ENCODE data around the gene SAP30BP.

SAP30BP gene

GRCh38 chr17:75625813-75626486, 41.2 kb upstream of the SAP30BP start:
- H2AFZ ChIP-seq, result no peak overlapping the region
- TF ChIP-seq CTCF (IDR thresholded peaks at IDR 0.05), result peak; percentile 50
- H3K79me2 ChIP-seq, result peaks cover 2% of the 10 kb centered on the region
- H3K36me3 ChIP-seq (ENCODE audit: control insufficient read depth, insufficient read depth, low read length), result no peaks in the 10 kb centered on the region
- no peaks in the 10 kb centered on the region for H3K9me3 ChIP-seq (ENCODE audit: control insufficient read depth, low read length)
- no peak overlapping the region for H3K9ac ChIP-seq
- H3K4me1 ChIP-seq, result peaks cover 2% of the 10 kb centered on the region
- no peaks in the 10 kb centered on the region for H3K27me3 ChIP-seq (ENCODE audit: control insufficient read depth, insufficient read depth, low read length)
- H3K4me2 ChIP-seq (ENCODE audit: low read length), result no peak overlapping the region
- no peak overlapping the region for H3K4me3 ChIP-seq (ENCODE audit: low read depth, low read length)
- no peak overlapping the region for H3K27ac ChIP-seq

GRCh38 chr17:75626496-75627038, 40.6 kb upstream of the SAP30BP start:
- Histone ChIP-seq H3K9me3 (ENCODE audit: control insufficient read depth, low read length) (no peaks in the 10 kb centered on the region), H3K9ac (no peak overlapping the region), H3K27me3 (ENCODE audit: control insufficient read depth, insufficient read depth, low read length) (no peaks in the 10 kb centered on the region), H3K4me3 (ENCODE audit: low read depth, low read length) (no peak overlapping the region), H3K79me2 (peaks cover 2% of the 10 kb centered on the region), H3K36me3 (ENCODE audit: control insufficient read depth, insufficient read depth, low read length) (no peaks in the 10 kb centered on the region), H3K4me2 (ENCODE audit: low read length) (no peak overlapping the region), H2AFZ (no peak overlapping the region), H3K4me1 (peaks cover 2% of the 10 kb centered on the region), H3K27ac (no peak overlapping the region)
- no peak for TF ChIP-seq CTCF (IDR thresholded peaks at IDR 0.05)

GRCh38 chr17:75627094-75627493, 40.0 kb upstream of the SAP30BP start:
- Histone ChIP-seq H3K4me2 (ENCODE audit: low read length) (no peak overlapping the region), H3K4me1 (peaks cover 2% of the 10 kb centered on the region), H3K36me3 (ENCODE audit: control insufficient read depth, insufficient read depth, low read length) (no peaks in the 10 kb centered on the region), H3K79me2 (peaks cover 2% of the 10 kb centered on the region), H3K27ac (no peak overlapping the region), H3K9me3 (ENCODE audit: control insufficient read depth, low read length) (no peaks in the 10 kb centered on the region), H3K9ac (no peak overlapping the region), H3K4me3 (ENCODE audit: low read depth, low read length) (no peak overlapping the region), H3K27me3 (ENCODE audit: control insufficient read depth, insufficient read depth, low read length) (no peaks in the 10 kb centered on the region), H2AFZ (no peak overlapping the region)
- TF ChIP-seq CTCF (IDR thresholded peaks at IDR 0.05), result no peak

- Histone ChIP-seq H3K79me2 (peaks cover 2% of the 10 kb centered on the region), H3K9ac (no peak overlapping the region), H3K9me3 (ENCODE audit: control insufficient read depth, low read length) (no peaks in the 10 kb centered on the region), H3K27me3 (ENCODE audit: control insufficient read depth, insufficient read depth, low read length) (no peaks in the 10 kb centered on the region), H3K27ac (no peak overlapping the region), H3K4me1 (peaks cover 4% of the 10 kb centered on the region), H3K36me3 (ENCODE audit: control insufficient read depth, insufficient read depth, low read length) (no peaks in the 10 kb centered on the region), H3K4me2 (ENCODE audit: low read length) (no peak overlapping the region), H3K4me3 (ENCODE audit: low read depth, low read length) (no peak overlapping the region), H2AFZ (no peak overlapping the region)
- TF ChIP-seq CTCF (IDR thresholded peaks at IDR 0.05), result no peak
Measured at GRCh38 chr17:75628425-75628824, 38.7 kb upstream of the SAP30BP start.

- Histone ChIP-seq H3K36me3 (ENCODE audit: control insufficient read depth, insufficient read depth, low read length) (no peaks in the 10 kb centered on the region), H3K9me3 (ENCODE audit: control insufficient read depth, low read length) (no peaks in the 10 kb centered on the region), H3K27ac (no peak overlapping the region), H3K4me2 (ENCODE audit: low read length) (no peak overlapping the region), H3K9ac (no peak overlapping the region), H3K79me2 (peaks cover 2% of the 10 kb centered on the region), H3K4me3 (ENCODE audit: low read depth, low read length) (no peak overlapping the region), H3K4me1 (peaks cover 11% of the 10 kb centered on the region), H2AFZ (no peak overlapping the region), H3K27me3 (ENCODE audit: control insufficient read depth, insufficient read depth, low read length) (no peaks in the 10 kb centered on the region)
- TF ChIP-seq CTCF (IDR thresholded peaks at IDR 0.05), result no peak
Measured at GRCh38 chr17:75629157-75629556, 38.0 kb upstream of the SAP30BP start.

Data from parathyroid adenoma (tissue), 2 donors.